Stomach (tissue), 9 donors: Measurements from ENCODE around the gene SCARB1. TPM values are rescaled to one million over a fixed set of nuclear protein-coding genes. Genes with fewer than 3 reads are reported as not detected.

Source experiments
- DNase-seq, 2 donors: peaks; one replicate each; pipeline versions ENCODE4 v3.0.0 to v3.0.0-alpha.2; 2013 to 2019
- H3K27ac ChIP-seq, 5 donors: fragments of 200-600 bp in 4 of 5; sonication (generic) in 4 of 5; one replicate each; pipeline ENCODE4 v1.5.1; 2013 to 2019; ENCODE audit warnings: mild to moderate bottlenecking in 1 of 5, moderate library complexity in 1 of 5
- H3K27me3 ChIP-seq, 3 donors: fragments of 200-600 bp; sonication (generic); one replicate each; pipeline ENCODE4 v1.5.1; 2017 to 2019; ENCODE audit warnings: mixed run types in 1 of 3
- H3K36me3 ChIP-seq, 4 donors: fragments of 200-600 bp; sonication (generic); 1 replicate in 3 of 4; 2 replicates in 1 of 4; pipeline ENCODE4 v1.5.1; 2016 to 2019
- H3K4me1 ChIP-seq, 4 donors: fragments of 200-600 bp; sonication (generic); one replicate each; pipeline ENCODE4 v1.5.1; 2016 to 2019
- H3K4me3 ChIP-seq, 4 donors: fragments of 200-600 bp; sonication (generic) in 3 of 4; one replicate each; pipeline ENCODE4 v1.5.1; 2016 to 2019; ENCODE audit warnings: mild to moderate bottlenecking in 1 of 4
- H3K9me3 ChIP-seq, 4 donors: fragments of 200-600 bp; sonication (generic); one replicate each; pipeline ENCODE4 v1.5.1; 2016 to 2019
- EP300 ChIP-seq: sonication (generic); formaldehyde crosslinking; IDR thresholded peaks from one replicate; pipeline ENCODE4 v1.6.1; 2017; ENCODE audit warnings: antibody characterized with exemption
- POLR2A ChIP-seq, 4 donors: fragments of 450-650 bp; IDR thresholded peaks; one replicate each; pipeline ENCODE4 v1.6.1; 2016; ENCODE audit warnings: antibody characterized with exemption in 4 of 4, control low read depth in 2 of 4, mild to moderate bottlenecking in 1 of 4, moderate library complexity in 1 of 4
- POLR2AphosphoS5 ChIP-seq, 3 donors: sonication (generic); formaldehyde crosslinking; IDR thresholded peaks; one replicate each; pipeline ENCODE4 v1.6.1; 2016; ENCODE audit warnings: antibody characterized with exemption in 3 of 3
- WGBS, 5 donors: extraction: QIAGEN DNeasy Blood & Tissue Kit in 3 of 5; methylation state at CpG; one replicate each; pipeline versions ENCODE4 v1.1.5 to v1.1.7; 2013 to 2018; 5-methylcytosine and 5-hydroxymethylcytosine counted together
- intact Hi-C: fragments of 100-400 bp; cut with DNase I; formaldehyde crosslinking; loops from one replicate; pipeline ENCODE4 v1.15.1; 2023; ENCODE audit warnings: low total_unique reads
- polyA plus RNA-seq, 3 donors: library from polyadenylated mRNA; stranded (reverse); fragments of 200-250 nt; gene quantifications; one replicate each; pipeline ENCODE4 v1.2.3, GENCODE V29; 2013
- total RNA-seq, 5 donors: library from RNA; depleted of rRNA; stranded (reverse); fragments of >200 nt; gene quantifications; one replicate each; pipeline versions ENCODE4 v1.1.0 to v1.2.3, GENCODE V29; 2014 to 2016
- TF ChIP-seq, protein P1 (sequence below), 7 experiments: fragments of 450-650 bp in 4 of 7; fragments of 200-600 bp in 3 of 7; sonication (generic) in 3 of 7; IDR thresholded peaks; one replicate each; pipeline ENCODE4 v1.5.1; 2016 to 2019; ENCODE audit warnings: antibody characterized with exemption in 7 of 7, control low read depth in 2 of 7, mild to moderate bottlenecking in 1 of 7
- donor health status: healthy with polysubstance abuse.
- donor health status: Bipolar disorder and iron deficiency.
- donor health status: healthy.

SCARB1 gene
- total and polyA plus RNA-seq, 8 donors: 2.9 to 63.7 (median 8.8) TPM

DNA sequence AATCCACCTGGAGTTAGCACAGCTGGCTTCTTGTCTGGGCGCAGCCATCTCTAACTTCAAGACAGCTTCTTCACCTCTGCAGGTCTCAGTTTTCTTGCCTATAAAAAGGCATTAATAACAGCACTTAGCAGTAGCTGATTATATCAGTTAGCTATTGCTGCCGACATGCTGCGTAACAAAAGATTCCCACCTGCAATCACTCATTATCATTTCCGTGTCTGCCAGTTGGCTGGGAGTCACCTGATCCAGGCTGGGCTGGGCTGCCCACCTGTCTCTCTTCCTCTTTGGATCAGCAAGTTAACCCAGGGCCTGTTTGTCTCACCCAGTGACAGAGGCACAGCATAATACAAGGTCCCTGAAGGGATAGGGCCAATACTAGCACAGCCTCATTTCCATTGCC, 109.7 kb downstream of the SCARB1 start:
- Histone ChIP-seq H3K9me3 (peaks cover 0 to 3% (median 0%) of the 10 kb centered on the region in 4 donors), H3K36me3 (no peaks in the 10 kb centered on the region), H3K27ac (peak overlapping the region in 4 of 5 donors; percentile 77 to 89 (median 86)), H3K4me1 (peaks cover 6 to 61% (median 35%) of the 10 kb centered on the region in 4 donors), H3K27me3 (no peaks in the 10 kb centered on the region), H3K4me3 (no peak overlapping the region)
- no peak for DNase-seq
- WGBS, 5 donors: 92 to 96% (median 95%) methylated on average over 4 of the region's 4 CpGs
- intact Hi-C loops: no loop called here
- no peak for TF ChIP-seq EP300
- TF ChIP-seq POLR2A (IDR thresholded peaks at IDR 0.05): no peak
- no peak for TF ChIP-seq POLR2AphosphoS5 (IDR thresholded peaks at IDR 0.05)
- TF ChIP-seq, protein P1, sequence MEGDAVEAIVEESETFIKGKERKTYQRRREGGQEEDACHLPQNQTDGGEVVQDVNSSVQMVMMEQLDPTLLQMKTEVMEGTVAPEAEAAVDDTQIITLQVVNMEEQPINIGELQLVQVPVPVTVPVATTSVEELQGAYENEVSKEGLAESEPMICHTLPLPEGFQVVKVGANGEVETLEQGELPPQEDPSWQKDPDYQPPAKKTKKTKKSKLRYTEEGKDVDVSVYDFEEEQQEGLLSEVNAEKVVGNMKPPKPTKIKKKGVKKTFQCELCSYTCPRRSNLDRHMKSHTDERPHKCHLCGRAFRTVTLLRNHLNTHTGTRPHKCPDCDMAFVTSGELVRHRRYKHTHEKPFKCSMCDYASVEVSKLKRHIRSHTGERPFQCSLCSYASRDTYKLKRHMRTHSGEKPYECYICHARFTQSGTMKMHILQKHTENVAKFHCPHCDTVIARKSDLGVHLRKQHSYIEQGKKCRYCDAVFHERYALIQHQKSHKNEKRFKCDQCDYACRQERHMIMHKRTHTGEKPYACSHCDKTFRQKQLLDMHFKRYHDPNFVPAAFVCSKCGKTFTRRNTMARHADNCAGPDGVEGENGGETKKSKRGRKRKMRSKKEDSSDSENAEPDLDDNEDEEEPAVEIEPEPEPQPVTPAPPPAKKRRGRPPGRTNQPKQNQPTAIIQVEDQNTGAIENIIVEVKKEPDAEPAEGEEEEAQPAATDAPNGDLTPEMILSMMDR (IDR thresholded peaks at IDR 0.05): no peak

DNA sequence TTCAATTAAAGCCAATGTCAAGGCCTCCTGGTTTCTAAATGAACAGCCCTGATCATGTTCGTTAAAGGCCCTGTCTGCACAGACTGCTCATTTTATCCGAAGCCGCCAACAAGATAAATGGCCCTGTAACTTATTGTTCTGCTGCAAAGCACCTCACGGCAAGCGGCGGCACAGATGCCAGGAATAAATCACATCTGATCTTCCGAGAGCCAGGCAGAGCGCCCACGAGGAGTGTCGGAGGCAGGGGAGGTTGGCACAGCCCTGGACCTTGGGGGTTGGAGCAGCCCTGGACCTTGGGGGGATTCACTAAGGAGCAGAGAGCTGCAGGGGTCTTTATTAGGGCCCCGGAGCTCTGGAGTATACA, 110.5 kb downstream of the SCARB1 start:
- TF ChIP-seq POLR2A (IDR thresholded peaks at IDR 0.05) (no peak), POLR2AphosphoS5 (IDR thresholded peaks at IDR 0.05) (no peak), EP300 (no peak)
- TF ChIP-seq, protein P1 (IDR thresholded peaks at IDR 0.05): no peak
- no peaks in the 10 kb centered on the region for H3K27me3 ChIP-seq
- DNase-seq: no peak
- peaks cover 6 to 57% (median 35%) of the 10 kb centered on the region in 4 donors for H3K4me1 ChIP-seq
- peaks cover 0 to 3% (median 0%) of the 10 kb centered on the region in 4 donors for H3K9me3 ChIP-seq
- H3K27ac ChIP-seq: peak overlapping the region in 3 of 5 donors; percentile 13 to 87 (median 41)
- H3K36me3 ChIP-seq: no peaks in the 10 kb centered on the region
- WGBS, 5 donors: 78 to 88% (median 81%) methylated on average over 11 of the region's 11 CpGs
- H3K4me3 ChIP-seq: no peak overlapping the region
- intact Hi-C loops: no loop called here

DNA sequence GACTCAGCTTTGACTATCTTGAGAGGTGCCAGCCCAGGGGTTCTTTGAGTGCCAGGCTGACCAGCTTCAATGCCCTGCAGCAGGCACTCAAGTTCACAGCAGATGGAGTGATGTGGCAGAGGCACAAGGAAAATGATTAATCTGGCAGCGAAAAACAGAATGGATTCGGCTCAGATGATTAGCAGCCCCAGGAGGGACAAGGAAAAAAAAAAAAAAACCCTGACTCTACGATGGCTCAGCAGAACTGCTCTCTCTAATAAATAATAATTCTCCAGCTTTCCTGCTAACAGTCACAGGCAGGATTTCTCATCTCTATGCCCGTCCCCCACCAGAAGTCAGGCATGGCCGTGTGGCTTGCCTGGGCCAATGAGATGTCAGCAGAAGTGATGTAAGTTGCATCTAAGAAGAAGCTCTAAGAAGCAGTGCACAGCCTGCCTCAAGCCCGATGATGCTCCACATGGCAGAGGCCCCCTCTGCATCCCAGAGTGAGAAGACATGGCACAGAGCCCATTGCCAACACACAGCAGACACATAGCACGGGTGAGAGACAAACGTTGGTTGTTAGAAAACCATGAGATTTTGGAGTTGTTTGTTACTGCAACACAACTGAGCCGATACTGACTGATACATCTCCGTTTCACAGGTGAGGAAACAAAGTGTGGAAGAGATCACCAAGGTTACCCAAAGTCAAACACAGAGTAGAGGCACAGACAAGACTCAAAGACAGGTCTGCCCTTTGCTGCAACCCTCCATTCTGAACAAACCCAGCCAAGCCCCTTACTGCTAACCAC, 111.0 kb downstream of the SCARB1 start:
- TF ChIP-seq POLR2A (IDR thresholded peaks at IDR 0.05) (no peak), POLR2AphosphoS5 (IDR thresholded peaks at IDR 0.05) (no peak), EP300 (no peak)
- TF ChIP-seq, protein P1 (IDR thresholded peaks at IDR 0.05): no peak
- Histone ChIP-seq H3K27ac (peak overlapping the region in 3 of 5 donors; percentile 13 to 87 (median 41)), H3K4me1 (peaks cover 9 to 60% (median 40%) of the 10 kb centered on the region in 4 donors), H3K27me3 (no peaks in the 10 kb centered on the region), H3K9me3 (peaks cover 0 to 3% (median 0%) of the 10 kb centered on the region in 4 donors), H3K4me3 (no peak overlapping the region), H3K36me3 (no peaks in the 10 kb centered on the region)
- DNase-seq: no peak
- WGBS, 5 donors: 69 to 79% (median 78%) methylated on average over 10 of the region's 10 CpGs
- intact Hi-C loops: no loop called here

DNA sequence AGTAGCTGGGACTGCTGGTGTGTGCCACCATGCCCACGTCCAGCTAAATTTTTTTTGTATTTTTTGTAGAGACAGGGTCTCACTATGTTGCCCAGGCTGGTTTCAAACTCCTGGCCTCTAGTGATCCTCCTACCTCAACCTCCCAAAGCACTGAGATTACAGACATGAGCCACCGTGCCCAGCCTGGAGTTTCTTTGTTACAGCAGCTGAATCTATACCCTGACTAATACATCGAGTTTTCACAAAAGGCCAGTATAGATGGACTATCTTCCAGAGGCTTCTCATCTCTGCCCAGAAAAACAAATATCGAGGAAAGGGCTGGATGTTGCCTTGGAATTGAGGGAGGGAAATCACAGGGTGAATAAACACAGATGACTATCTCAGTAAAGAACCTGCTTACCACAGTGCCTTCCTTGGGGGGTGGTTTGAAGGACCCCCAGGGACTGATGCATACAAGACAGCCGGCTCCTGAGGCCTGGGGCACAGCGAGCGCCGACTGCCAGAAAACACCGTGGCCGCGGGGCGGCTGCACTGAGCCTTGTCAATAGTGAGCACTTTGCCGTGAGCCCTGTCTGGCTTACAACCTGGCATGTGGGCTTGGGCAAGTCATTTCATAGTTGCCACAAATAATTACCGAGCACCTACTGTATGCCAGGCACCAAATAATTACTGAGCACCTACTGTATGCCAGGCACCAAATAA, 111.9 kb downstream of the SCARB1 start:
- Histone ChIP-seq H3K9me3 (no peaks in the 10 kb centered on the region), H3K27me3 (no peaks in the 10 kb centered on the region), H3K4me3 (no peak overlapping the region), H3K27ac (no peak overlapping the region), H3K4me1 (peaks cover 15 to 68% (median 48%) of the 10 kb centered on the region in 4 donors), H3K36me3 (no peaks in the 10 kb centered on the region)
- no peak for DNase-seq
- 92 to 97% (median 94%) methylated on average over 13 to 14 of the region's 14 CpGs for WGBS, 5 donors
- intact Hi-C loops: no loop called here
- TF ChIP-seq, protein P1 (IDR thresholded peaks at IDR 0.05): no peak
- TF ChIP-seq EP300: no peak
